Measurements from ENCODE around the gene HELZ.

- TF ChIP-seq USF1 (IDR thresholded peaks at IDR 0.05; ENCODE audit: borderline replicate concordance, low read depth) = no peak
- no peak for TF ChIP-seq POLR2AphosphoS5 (IDR thresholded peaks at IDR 0.05; ENCODE audit: low read depth, low read length)
- TF ChIP-seq CTCF (IDR thresholded peaks at IDR 0.05) = no peak
- TF ChIP-seq RCOR1 (IDR thresholded peaks at IDR 0.05; ENCODE audit: low read length) = no peak
- no peak for TF ChIP-seq MAX (IDR thresholded peaks at IDR 0.05; ENCODE audit: low read depth)
- no peak for TF ChIP-seq USF2 (IDR thresholded peaks at IDR 0.05; ENCODE audit: borderline replicate concordance, low read depth, low read length)
- TF ChIP-seq GATA2 (CRISPR knock-in tag; IDR thresholded peaks at IDR 0.05) = no peak
- no peak for TF ChIP-seq JUND (IDR thresholded peaks at IDR 0.05)
- no peak for TF ChIP-seq RAD21 (IDR thresholded peaks at IDR 0.05; ENCODE audit: low read length)
- no peak for TF ChIP-seq PBX3 (IDR thresholded peaks at IDR 0.05)
- no peak for TF ChIP-seq MXI1 (IDR thresholded peaks at IDR 0.05; ENCODE audit: low read depth, low read length)
- no peak for TF ChIP-seq YY1 (IDR thresholded peaks at IDR 0.05; ENCODE audit: low read depth)
- no peak for TF ChIP-seq ZBTB33 (IDR thresholded peaks at IDR 0.05; ENCODE audit: borderline replicate concordance, low read depth)
- TF ChIP-seq EP300 (IDR thresholded peaks at IDR 0.05; ENCODE audit: borderline replicate concordance in 1 of 2, low read depth in 1 of 2, low read length in 1 of 2) = no peak
Observed at GRCh38 chr17:67181825-67182224, 63.2 kb downstream of the HELZ start.
